Measurements from ENCODE around the gene GMPS.
"Not testable (repeated sequence)": the region's sequence is repeated elsewhere in the genome, so short reads cannot be mapped to it uniquely, and the experiment has no call there.

Gene GMPS

GRCh38 chr3:155884292-155884691 lies 13.8 kb downstream of the GMPS start:
- Histone ChIP-seq H3K27ac (ENCODE audit: low read depth, low read length) (no peak overlapping the region), H3K27me3 (ENCODE audit: control insufficient read depth, insufficient read depth, low read length) (no peaks in the 10 kb centered on the region), H3K36me3 (ENCODE audit: control insufficient read depth, insufficient read depth, low read length) (no peaks in the 10 kb centered on the region), H3K9ac (ENCODE audit: low read length) (no peak overlapping the region), H3K4me3 (ENCODE audit: low read length) (no peak overlapping the region), H3K4me1 (ENCODE audit: control insufficient read depth, insufficient read depth, low read length) (no peaks in the 10 kb centered on the region)

- Histone ChIP-seq H3K27me3 (ENCODE audit: control insufficient read depth, insufficient read depth, low read length) (no peaks in the 10 kb centered on the region), H3K4me3 (ENCODE audit: low read length) (no peak overlapping the region), H3K36me3 (ENCODE audit: control insufficient read depth, insufficient read depth, low read length) (no peaks in the 10 kb centered on the region), H3K4me1 (ENCODE audit: control insufficient read depth, insufficient read depth, low read length) (no peaks in the 10 kb centered on the region), H3K9ac (ENCODE audit: low read length) (no peak overlapping the region), H3K27ac (ENCODE audit: low read depth, low read length) (no peak overlapping the region)
Observed at GRCh38 chr3:155885292-155885691, 14.8 kb downstream of the GMPS start.

GRCh38 chr3:155886348-155886747 lies 15.9 kb downstream of the GMPS start:
- not testable (repeated sequence) for H3K27me3 ChIP-seq (ENCODE audit: control insufficient read depth, insufficient read depth, low read length); H3K36me3 ChIP-seq (ENCODE audit: control insufficient read depth, insufficient read depth, low read length); H3K9ac ChIP-seq (ENCODE audit: low read length); H3K4me1 ChIP-seq (ENCODE audit: control insufficient read depth, insufficient read depth, low read length); H3K27ac ChIP-seq (ENCODE audit: low read depth, low read length); H3K4me3 ChIP-seq (ENCODE audit: low read length)

DNA sequence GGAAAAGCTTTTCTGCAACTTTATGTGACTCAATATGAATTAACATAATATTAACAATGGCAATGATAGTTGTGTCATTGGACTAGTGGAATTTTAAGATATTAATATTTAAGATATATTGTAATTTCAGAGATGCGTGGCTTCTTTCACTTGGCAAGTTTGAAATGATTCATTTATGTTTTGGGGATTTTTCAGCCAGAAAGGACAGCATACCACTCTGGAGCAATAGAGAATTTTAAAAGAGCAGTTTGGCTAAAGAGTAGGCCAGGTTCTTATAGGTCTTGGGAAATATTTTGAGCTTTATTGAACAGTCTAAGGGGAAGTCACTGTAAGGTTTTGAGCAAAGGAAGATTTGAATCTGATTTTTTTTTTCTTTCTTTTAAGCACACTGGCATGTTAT lies 16.5 kb downstream of the GMPS start:
- no peak overlapping the region for H3K9ac ChIP-seq (ENCODE audit: low read length)
- no peak overlapping the region for H3K4me3 ChIP-seq (ENCODE audit: low read length)
- no peaks in the 10 kb centered on the region for H3K36me3 ChIP-seq (ENCODE audit: control insufficient read depth, insufficient read depth, low read length)
- no peaks in the 10 kb centered on the region for H3K4me1 ChIP-seq (ENCODE audit: control insufficient read depth, insufficient read depth, low read length)
- H3K27ac ChIP-seq (ENCODE audit: low read depth, low read length) = no peak overlapping the region
- H3K27me3 ChIP-seq (ENCODE audit: control insufficient read depth, insufficient read depth, low read length) = no peaks in the 10 kb centered on the region

DNA sequence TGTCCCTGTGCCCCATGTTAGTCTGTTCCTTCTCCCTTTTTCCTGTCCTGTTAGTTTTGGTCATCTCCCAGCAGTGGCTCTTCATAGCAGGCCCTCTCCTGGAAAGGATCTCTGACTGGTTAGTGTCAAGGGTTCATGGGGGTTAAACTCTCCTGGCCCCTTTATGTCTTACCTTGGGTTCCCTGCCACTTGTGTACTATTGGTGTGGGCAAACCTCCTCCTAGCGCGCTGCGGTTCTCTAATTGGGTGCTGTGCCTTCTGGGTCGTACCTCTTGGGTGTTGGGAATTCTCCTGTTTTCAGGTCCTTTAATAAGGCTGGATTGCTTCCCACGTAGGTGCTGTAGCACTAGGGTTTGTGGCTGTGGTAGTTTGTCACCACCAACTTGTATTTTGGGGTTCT lies 18.8 kb downstream of the GMPS start:
- no peak overlapping the region for H3K4me3 ChIP-seq (ENCODE audit: low read length)
- no peak overlapping the region for H3K27ac ChIP-seq (ENCODE audit: low read depth, low read length)
- no peak overlapping the region for H3K9ac ChIP-seq (ENCODE audit: low read length)
- H3K27me3 ChIP-seq (ENCODE audit: control insufficient read depth, insufficient read depth, low read length) = no peaks in the 10 kb centered on the region
- H3K4me1 ChIP-seq (ENCODE audit: control insufficient read depth, insufficient read depth, low read length) = no peaks in the 10 kb centered on the region
- H3K36me3 ChIP-seq (ENCODE audit: control insufficient read depth, insufficient read depth, low read length) = no peaks in the 10 kb centered on the region

- no peaks in the 10 kb centered on the region for H3K36me3 ChIP-seq (ENCODE audit: control insufficient read depth, insufficient read depth, low read length)
- no peak overlapping the region for H3K4me3 ChIP-seq (ENCODE audit: low read length)
- H3K27ac ChIP-seq (ENCODE audit: low read depth, low read length) = no peak overlapping the region
- H3K4me1 ChIP-seq (ENCODE audit: control insufficient read depth, insufficient read depth, low read length) = no peaks in the 10 kb centered on the region
- no peak overlapping the region for H3K9ac ChIP-seq (ENCODE audit: low read length)
- H3K27me3 ChIP-seq (ENCODE audit: control insufficient read depth, insufficient read depth, low read length) = no peaks in the 10 kb centered on the region
Observed at GRCh38 chr3:155889952-155890351, 19.5 kb downstream of the GMPS start.

- Histone ChIP-seq H3K27ac (ENCODE audit: low read depth, low read length) (no peak overlapping the region), H3K4me3 (ENCODE audit: low read length) (no peak overlapping the region), H3K9ac (ENCODE audit: low read length) (no peak overlapping the region), H3K4me1 (ENCODE audit: control insufficient read depth, insufficient read depth, low read length) (no peaks in the 10 kb centered on the region), H3K36me3 (ENCODE audit: control insufficient read depth, insufficient read depth, low read length) (no peaks in the 10 kb centered on the region), H3K27me3 (ENCODE audit: control insufficient read depth, insufficient read depth, low read length) (no peaks in the 10 kb centered on the region)
Observed at GRCh38 chr3:155890671-155891190, 20.3 kb downstream of the GMPS start.

DNA sequence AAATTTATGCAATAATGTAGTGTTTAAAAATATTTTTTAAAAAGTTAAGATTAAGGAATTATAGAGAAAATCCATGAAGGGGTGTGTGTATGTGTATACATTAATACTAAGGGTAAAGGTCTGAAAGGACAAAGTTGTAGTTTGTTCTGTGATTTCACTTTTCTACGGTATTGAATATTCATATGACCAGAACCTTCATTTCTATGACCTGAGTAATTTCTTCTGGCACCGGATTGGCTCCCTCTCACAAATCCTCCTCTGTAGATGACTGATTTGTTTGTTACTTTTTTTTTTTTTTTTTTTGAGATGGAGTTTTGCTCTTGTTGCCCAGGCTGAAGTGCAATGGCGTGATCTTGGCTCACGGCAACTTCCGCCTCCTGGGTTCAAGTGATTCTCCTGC lies 20.9 kb downstream of the GMPS start:
- H3K9ac ChIP-seq (ENCODE audit: low read length) = no peak overlapping the region
- H3K4me1 ChIP-seq (ENCODE audit: control insufficient read depth, insufficient read depth, low read length) = no peaks in the 10 kb centered on the region
- no peak overlapping the region for H3K27ac ChIP-seq (ENCODE audit: low read depth, low read length)
- H3K4me3 ChIP-seq (ENCODE audit: low read length) = no peak overlapping the region
- H3K36me3 ChIP-seq (ENCODE audit: control insufficient read depth, insufficient read depth, low read length) = no peaks in the 10 kb centered on the region
- no peaks in the 10 kb centered on the region for H3K27me3 ChIP-seq (ENCODE audit: control insufficient read depth, insufficient read depth, low read length)

- Histone ChIP-seq H3K27ac (ENCODE audit: low read depth, low read length) (no peak overlapping the region), H3K36me3 (ENCODE audit: control insufficient read depth, insufficient read depth, low read length) (no peaks in the 10 kb centered on the region), H3K27me3 (ENCODE audit: control insufficient read depth, insufficient read depth, low read length) (no peaks in the 10 kb centered on the region), H3K9ac (ENCODE audit: low read length) (no peak overlapping the region), H3K4me3 (ENCODE audit: low read length) (no peak overlapping the region), H3K4me1 (ENCODE audit: control insufficient read depth, insufficient read depth, low read length) (no peaks in the 10 kb centered on the region)
Observed at GRCh38 chr3:155895379-155895900, 25.0 kb downstream of the GMPS start.

DNA sequence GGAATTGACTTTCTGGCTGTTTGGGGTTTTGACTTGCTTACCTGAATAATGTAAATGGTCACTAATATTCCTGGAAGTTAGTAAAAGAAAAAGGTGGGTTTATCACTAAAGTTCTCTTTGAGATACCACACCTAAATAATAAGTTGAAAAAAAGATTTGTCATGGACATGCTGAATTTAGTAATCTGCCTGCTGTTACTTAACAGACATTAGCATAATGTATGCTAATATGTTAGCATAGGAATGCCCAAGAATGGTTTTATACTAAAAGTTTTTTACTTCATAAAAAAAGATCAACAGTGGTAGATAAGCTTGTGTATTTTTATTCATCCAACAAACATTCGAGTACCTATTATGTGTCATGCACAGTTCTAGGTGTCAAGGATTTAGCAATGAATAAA lies 36.5 kb downstream of the GMPS start:
- Histone ChIP-seq H3K4me1 (ENCODE audit: control insufficient read depth, insufficient read depth, low read length) (no peaks in the 10 kb centered on the region), H3K4me3 (ENCODE audit: low read length) (no peak overlapping the region), H3K36me3 (ENCODE audit: control insufficient read depth, insufficient read depth, low read length) (peaks cover 7% of the 10 kb centered on the region), H3K27ac (ENCODE audit: low read depth, low read length) (no peak overlapping the region), H3K27me3 (ENCODE audit: control insufficient read depth, insufficient read depth, low read length) (no peaks in the 10 kb centered on the region), H3K9ac (ENCODE audit: low read length) (no peak overlapping the region)

DNA sequence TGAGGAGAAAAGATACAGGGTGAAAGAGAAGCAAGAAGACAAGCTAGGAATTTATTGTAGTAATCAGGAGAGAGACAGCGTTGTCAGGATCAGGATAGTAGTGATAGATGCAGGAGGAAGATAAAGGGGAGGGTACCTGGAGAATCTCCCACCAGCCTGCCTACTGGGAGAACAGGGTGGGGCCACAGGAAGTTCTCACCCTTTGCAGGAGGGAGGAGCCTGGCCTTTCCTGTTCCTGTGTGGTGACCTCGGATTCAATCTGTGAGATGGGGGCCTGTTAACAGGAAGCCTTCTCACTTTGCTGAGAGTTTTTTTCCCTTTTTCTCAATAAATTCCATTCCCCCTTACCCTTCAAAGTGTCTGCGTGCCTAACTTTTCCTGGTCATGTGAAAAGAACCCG lies 37.6 kb downstream of the GMPS start:
- Histone ChIP-seq H3K27ac (ENCODE audit: low read depth, low read length) (no peak overlapping the region), H3K36me3 (ENCODE audit: control insufficient read depth, insufficient read depth, low read length) (peaks cover 2% of the 10 kb centered on the region), H3K4me1 (ENCODE audit: control insufficient read depth, insufficient read depth, low read length) (no peaks in the 10 kb centered on the region), H3K4me3 (ENCODE audit: low read length) (no peak overlapping the region), H3K9ac (ENCODE audit: low read length) (no peak overlapping the region), H3K27me3 (ENCODE audit: control insufficient read depth, insufficient read depth, low read length) (no peaks in the 10 kb centered on the region)

- Histone ChIP-seq H3K27me3 (ENCODE audit: control insufficient read depth, insufficient read depth, low read length) (no peaks in the 10 kb centered on the region), H3K9ac (ENCODE audit: low read length) (no peak overlapping the region), H3K36me3 (ENCODE audit: control insufficient read depth, insufficient read depth, low read length) (peaks cover 2% of the 10 kb centered on the region), H3K27ac (ENCODE audit: low read depth, low read length) (no peak overlapping the region), H3K4me3 (ENCODE audit: low read length) (no peak overlapping the region), H3K4me1 (ENCODE audit: control insufficient read depth, insufficient read depth, low read length) (no peaks in the 10 kb centered on the region)
Observed at GRCh38 chr3:155908605-155909004, 38.2 kb downstream of the GMPS start.

GRCh38 chr3:155912090-155912489 lies 41.6 kb downstream of the GMPS start:
- Histone ChIP-seq H3K4me3 (ENCODE audit: low read length) (no peak overlapping the region), H3K27me3 (ENCODE audit: control insufficient read depth, insufficient read depth, low read length) (no peaks in the 10 kb centered on the region), H3K4me1 (ENCODE audit: control insufficient read depth, insufficient read depth, low read length) (no peaks in the 10 kb centered on the region), H3K36me3 (ENCODE audit: control insufficient read depth, insufficient read depth, low read length) (peaks cover 8% of the 10 kb centered on the region), H3K9ac (ENCODE audit: low read length) (no peak overlapping the region), H3K27ac (ENCODE audit: low read depth, low read length) (no peak overlapping the region)
